ENCODE data around the gene BCL2. TPM values are rescaled to one million over a fixed set of nuclear protein-coding genes. Genes with fewer than 3 reads are reported as not detected.

The BCL2 gene
- total RNA-seq, 1 donor from 2014 or later = 17.3 TPM

GRCh38 chr18:63073481-63073880, 246.1 kb downstream of the BCL2 start:
- Histone ChIP-seq H3K4me1 (peaks cover 5% of the 10 kb centered on the region), H3K9me3 (no peaks in the 10 kb centered on the region), H3K36me3 (no peaks in the 10 kb centered on the region), H3K27me3 (no peaks in the 10 kb centered on the region), H3K4me3 (no peak overlapping the region), H3K27ac (no peak overlapping the region)
- intact Hi-C loops (cut with DNase I) = no loop called here
- no peak for DNase-seq
- no peak for ATAC-seq
- TF ChIP-seq CTCF (IDR thresholded peaks at IDR 0.05) = no peak

Other genes with a start within 250 kb of the BCL2 start
- 77.5 TPM for gene KDSR, start 47.4 kb upstream of the BCL2 start, total RNA-seq
- 58.7 TPM for gene VPS4B, start 102.7 kb upstream of the BCL2 start, total RNA-seq
- 0.55 TPM for gene SERPINB5, start 157.2 kb upstream of the BCL2 start, total RNA-seq
- not detected for gene SERPINB12, start 222.6 kb upstream of the BCL2 start, total RNA-seq